NCI-H69 (cell line): ENCODE results near the gene UBE2E1.
A peak's percentile ranks its signal among the peaks of the same experiment; 100 is the strongest.
"Not testable (repeated sequence)": the region's sequence is repeated elsewhere in the genome, so short reads cannot be mapped to it uniquely, and the experiment has no call there.

Experiments used
- DNase-seq: peaks from one replicate; lab custom pipeline; 2025; lab: John Stamatoyannopoulos, UW

Gene UBE2E1

GRCh38 chr3:23880703-23881339, 75.1 kb downstream of the UBE2E1 start:
- DNase-seq = peak; percentile 25

- not testable (repeated sequence) for DNase-seq
Observed at GRCh38 chr3:23881993-23882392, 76.2 kb downstream of the UBE2E1 start.

- no peak for DNase-seq
Observed at GRCh38 chr3:23882487-23882918, 76.7 kb downstream of the UBE2E1 start.

GRCh38 chr3:23884481-23884880, 78.7 kb downstream of the UBE2E1 start:
- DNase-seq = no peak

GRCh38 chr3:23885210-23885609, 79.5 kb downstream of the UBE2E1 start:
- DNase-seq = no peak

GRCh38 chr3:23886311-23886710, 80.6 kb downstream of the UBE2E1 start:
- no peak for DNase-seq

- DNase-seq = peak; percentile 6
Observed at GRCh38 chr3:23888617-23889228, 83.0 kb downstream of the UBE2E1 start.

GRCh38 chr3:23889386-23889785, 83.6 kb downstream of the UBE2E1 start:
- no peak for DNase-seq

GRCh38 chr3:23889950-23890349, 84.2 kb downstream of the UBE2E1 start:
- no peak for DNase-seq

- no peak for DNase-seq
Observed at GRCh38 chr3:23894254-23895061, 88.7 kb downstream of the UBE2E1 start.

- no peak for DNase-seq
Observed at GRCh38 chr3:23895181-23895580, 89.4 kb downstream of the UBE2E1 start.

- DNase-seq = no peak
Observed at GRCh38 chr3:23900744-23901143, 95.0 kb downstream of the UBE2E1 start.

GRCh38 chr3:23904545-23904944, 98.8 kb downstream of the UBE2E1 start:
- no peak for DNase-seq

GRCh38 chr3:23909341-23909740, 103.6 kb downstream of the UBE2E1 start:
- no peak for DNase-seq

- no peak for DNase-seq
Observed at GRCh38 chr3:23911397-23911796, 105.6 kb downstream of the UBE2E1 start.

- DNase-seq = not testable (repeated sequence)
Observed at GRCh38 chr3:23912335-23912734, 106.6 kb downstream of the UBE2E1 start.

- no peak for DNase-seq
Observed at GRCh38 chr3:23913182-23913581, 107.4 kb downstream of the UBE2E1 start.

GRCh38 chr3:23913873-23914743, 108.4 kb downstream of the UBE2E1 start:
- DNase-seq = no peak

GRCh38 chr3:23915537-23916108, 109.9 kb downstream of the UBE2E1 start:
- peak; percentile 63 for DNase-seq

- no peak for DNase-seq
Observed at GRCh38 chr3:23916152-23916885, 110.6 kb downstream of the UBE2E1 start.
